Measurements from ENCODE around the gene VENTX.
A peak's percentile ranks its signal among the peaks of the same experiment; 100 is the strongest.
"Not testable (repeated sequence)": the region's sequence is repeated elsewhere in the genome, so short reads cannot be mapped to it uniquely, and the experiment has no call there.

The VENTX gene

DNA sequence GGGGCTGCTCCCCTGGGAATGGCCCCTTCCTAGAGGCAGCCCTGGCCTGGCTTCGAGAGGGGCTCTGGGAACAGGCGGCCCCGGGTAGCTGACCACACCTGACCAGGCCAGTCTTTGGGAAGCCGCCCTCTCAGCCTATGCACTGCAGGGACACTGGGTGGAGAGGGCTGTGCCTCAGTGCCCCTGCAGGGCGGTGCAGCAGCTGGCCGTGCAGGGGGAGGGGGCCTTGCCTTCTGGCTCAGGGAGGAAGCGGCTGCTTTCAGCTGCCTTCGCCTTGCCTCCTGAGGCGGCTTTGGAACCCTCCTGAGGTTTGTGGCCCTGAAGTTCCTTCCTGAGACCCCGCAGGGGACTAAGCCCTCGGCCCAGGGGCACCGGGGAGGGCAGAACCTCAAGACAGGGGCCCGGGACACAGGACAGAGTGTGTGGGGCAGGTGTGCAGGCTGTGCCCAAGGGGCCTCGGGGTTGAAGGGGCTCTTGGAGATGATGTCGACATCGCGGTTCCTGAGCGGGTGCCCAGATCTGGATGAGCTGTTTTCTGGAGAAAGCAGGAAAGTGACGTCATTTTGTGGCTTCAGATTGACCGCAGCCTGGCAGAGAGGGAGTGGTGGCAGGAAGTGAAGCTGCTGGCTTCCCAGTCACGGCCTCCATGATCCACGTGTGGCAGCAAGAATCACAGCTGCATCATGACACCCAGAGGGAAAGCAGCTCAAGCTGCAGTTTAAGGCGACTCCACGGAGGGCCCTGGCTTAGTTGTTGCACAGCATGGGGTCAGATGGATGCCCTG lies 21.4 kb downstream of the VENTX start:
- no peak for DNase-seq

DNA sequence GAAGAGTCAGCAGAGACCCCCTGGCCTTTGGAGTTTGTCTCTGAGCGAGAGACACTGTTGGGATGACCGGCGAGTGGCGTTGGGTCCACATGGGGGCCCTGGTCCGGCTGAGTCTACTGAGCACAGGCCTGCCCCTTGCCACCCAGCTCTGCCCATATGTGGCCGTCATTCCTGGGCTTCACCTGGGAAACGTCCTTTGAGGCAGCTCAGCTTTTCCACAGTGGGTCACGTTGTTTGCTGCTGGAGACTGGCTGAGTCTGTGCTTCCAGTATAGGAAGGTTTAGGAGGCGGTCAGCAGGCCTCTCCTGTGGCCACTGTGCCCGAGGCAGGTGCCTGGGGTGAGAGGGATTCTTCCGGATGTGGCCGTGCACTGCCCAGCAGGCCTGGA lies 21.9 kb downstream of the VENTX start:
- no peak for DNase-seq

DNA sequence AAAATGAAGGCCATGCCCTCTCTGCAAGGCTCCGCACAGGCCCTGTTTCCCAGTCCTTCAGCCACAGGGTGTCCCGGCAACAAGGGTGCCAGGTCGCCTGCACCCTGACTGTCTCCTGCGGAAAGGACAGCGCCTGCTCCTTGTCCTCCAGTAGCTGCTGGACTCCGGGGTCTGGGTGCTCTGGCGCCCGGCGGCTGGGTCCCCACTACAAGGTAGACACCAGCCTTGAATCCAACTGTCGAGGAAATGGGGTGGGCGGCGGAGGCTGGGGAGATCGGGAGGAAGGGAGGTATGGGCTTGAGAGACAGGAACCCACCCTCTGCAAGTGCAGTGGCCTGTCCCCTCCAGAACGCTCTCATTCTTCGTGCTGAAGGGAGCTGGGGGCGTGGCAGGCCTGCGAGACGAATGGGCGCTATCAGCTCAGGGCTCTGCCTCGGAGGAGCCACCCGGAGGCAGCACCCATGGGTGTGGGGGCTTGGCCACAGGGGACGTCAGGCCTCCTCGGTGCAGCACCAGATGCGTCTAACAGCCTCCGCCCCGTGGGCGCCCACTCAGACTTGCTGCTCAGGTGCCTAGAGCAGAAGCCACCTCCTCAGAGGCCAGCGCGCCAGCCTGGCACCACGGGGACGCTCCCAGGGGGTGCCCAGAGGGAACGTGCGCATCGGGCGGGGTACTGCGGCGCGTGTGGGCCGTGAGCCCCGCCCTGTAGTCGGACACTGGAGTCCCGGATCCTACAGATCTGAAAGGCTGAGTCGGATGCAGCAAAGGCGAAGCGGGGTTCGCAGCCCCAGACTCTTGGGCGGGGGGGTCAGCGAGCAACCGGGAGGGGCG lies 23.5 kb downstream of the VENTX start:
- DNase-seq = peak; percentile 21

DNA sequence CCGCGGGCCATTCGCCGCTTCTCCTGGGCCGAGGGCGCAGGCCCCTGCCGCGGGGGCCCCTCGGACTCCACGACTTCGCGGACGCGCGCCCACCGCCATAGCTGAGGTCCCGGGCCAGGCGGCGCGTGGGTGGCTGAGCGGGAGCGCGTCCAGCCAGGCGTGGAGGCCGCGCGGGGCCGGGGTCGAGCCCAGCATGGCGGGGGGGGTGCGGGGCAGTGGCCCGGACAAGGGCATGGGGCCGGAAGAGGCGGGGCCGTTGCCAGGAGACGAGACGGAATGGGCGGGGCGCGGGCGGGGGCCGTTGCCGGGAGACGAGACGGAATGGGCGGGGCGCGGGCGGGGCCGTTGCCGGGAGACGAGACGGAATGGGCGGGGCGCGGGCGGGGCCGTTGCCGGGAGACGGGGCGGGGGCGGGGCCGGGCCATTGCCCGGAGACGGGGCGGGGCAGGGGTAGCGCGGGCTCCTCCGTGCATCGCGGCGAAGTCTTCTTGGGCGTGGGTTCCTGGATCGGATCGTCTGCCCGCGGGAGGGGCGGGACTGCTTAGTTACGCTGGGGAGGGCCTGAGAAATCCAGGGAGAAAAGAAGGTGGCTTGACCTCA lies 24.2 kb downstream of the VENTX start:
- DNase-seq = peak; percentile 79

DNA sequence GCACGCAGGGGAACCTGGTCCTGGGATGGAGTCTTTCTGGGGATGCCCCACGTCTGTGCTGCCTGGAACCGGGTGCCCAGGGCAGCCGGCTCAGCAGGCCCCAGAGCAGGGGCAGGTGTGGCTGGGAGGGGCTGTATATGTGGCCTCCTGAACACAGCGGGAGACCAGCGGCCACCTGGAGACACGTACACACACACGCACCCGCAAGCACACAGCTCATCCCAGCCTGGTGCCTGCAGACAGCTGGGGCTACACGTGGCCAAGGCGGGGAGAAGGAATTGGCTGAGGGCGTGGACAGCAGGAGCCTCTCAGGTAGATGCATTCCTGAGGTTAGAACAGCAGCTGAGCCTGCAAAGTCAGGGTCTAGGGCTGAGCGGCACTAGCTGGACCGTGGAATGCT lies 25.0 kb downstream of the VENTX start:
- peak; percentile 88 for DNase-seq

DNA sequence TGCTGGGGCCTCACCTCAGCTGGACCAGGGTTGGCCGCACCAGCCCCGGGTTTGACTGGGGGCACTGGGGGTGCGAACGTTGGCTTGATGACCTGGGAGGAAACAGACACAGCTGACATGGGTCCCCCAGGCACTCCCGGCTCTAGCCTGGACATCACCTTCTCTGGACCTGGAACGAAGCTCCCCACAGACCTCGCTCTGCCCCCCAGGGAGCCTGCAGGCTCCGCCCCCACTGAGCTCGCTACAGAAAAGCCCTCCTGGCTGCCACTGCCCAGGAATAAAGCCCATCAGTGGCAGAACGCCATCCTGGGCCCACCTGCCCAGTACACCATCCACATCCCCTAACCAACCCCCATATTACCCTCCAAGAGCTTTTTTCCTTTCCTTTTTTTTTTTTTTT lies 26.0 kb downstream of the VENTX start:
- DNase-seq = no peak

DNA sequence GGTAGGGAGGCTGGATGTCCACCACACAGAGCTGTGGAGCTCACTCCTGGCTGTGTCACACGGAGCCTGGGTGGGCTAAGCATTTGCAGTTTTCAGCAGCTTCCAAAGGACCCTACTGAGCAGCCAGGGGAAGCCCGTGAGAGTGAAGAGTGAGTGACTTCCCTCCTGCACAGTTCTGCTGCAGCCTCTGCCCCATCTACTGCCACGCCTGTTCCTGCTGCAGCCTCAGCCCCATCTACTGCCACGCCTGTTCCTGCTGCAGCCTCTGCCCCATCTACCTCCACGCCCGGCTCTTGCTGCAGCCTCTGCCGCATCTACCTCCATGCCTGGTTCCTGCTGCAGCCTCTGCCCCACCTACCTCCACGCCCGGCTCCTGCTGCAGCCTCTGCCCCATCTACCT lies 26.8 kb downstream of the VENTX start:
- DNase-seq = no peak

DNA sequence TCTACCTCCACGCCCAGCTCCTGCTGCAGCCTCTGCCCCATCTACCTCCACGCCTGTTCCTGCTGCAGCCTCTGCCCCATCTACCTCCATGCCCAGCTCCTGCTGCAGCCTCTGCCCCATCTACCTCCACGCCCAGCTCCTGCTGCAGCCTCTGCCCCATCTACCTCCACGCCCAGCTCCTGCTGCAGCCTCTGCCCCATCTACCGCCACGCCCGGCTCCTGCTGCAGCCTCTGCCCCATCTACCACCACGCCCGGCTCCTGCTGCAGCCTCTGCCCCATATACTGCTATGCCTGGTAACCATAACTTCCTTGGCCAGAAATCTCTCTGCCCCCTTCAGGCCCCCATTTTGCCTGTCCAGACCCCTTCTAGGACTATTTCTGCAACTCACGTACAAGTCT lies 27.4 kb downstream of the VENTX start:
- DNase-seq = not testable (repeated sequence)

DNA sequence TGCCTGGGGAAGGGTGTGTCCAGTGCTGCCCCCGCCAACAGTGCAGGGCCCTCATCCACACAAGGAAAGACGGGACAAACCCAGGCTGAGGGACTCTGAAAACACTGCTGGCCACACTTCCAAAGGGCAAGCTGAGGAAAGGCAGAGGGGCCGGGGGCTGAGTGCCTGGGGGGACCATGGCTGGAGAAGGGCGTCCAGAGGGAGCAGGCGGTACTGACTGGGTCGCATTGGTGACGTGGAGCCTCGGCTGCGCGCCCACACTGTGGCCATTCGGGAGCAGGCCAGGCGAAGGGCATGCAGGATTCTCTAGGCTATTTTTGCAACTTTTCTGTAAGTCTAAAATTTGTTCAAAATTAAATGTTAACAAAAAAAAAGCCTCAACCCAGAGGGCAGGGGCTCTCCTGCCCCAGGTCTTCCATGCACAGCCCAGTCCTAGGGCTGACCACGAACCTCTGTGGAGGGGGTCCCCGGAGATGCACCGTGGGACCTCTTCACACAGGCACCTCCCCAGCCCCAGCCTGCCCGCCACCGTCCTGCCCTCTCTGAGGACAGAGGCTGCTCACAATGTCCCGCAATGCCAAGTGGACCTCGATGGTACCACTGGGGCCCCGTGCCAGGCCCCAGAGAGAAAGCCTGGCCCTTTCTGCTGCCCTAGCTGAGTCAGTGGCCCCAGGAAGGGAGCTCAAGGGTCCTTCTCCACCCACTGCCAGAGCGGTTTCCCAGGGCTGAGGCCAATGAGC lies 28.6 kb downstream of the VENTX start:
- DNase-seq = no peak

DNA sequence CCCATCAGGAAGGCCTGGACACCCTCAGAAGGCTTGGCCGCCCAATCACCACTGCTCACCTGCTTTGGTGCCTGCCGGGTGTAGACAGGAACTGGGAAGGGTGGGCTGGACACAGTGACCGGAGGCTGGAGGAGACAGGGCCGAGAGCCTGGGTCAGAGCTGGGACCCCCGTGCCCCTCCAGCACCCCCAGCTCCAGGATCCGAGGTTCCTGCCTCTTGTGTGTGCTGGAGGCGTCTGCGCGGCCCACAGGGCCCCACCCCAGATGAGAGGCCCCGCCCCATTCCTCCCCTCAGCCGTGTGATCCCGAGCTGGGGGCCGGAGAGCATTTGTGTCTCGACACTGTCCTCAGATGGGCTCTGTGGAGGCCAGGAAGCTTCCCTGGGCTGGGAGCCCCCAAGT lies 29.6 kb downstream of the VENTX start:
- no peak for DNase-seq

DNA sequence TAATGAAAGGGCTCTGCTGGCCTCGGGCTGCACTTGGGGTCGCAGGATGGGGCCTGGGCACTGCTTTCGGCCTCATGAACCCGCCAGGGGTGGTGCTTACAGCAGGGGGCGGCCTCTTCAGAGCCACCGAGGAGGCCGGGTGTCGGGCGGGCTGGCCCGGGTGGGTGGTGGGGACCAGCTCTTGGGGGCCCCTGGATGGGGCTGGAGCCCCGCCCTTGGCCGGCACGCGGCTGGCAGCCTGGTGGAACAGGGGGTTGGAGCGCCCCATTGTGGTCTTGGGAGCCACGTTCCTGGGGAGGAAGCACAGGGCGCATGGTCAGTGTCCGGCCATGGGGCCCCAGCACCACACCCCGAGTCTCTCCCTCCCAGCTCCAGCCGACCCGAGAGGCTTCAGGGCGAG lies 30.2 kb downstream of the VENTX start:
- DNase-seq = no peak

DNA sequence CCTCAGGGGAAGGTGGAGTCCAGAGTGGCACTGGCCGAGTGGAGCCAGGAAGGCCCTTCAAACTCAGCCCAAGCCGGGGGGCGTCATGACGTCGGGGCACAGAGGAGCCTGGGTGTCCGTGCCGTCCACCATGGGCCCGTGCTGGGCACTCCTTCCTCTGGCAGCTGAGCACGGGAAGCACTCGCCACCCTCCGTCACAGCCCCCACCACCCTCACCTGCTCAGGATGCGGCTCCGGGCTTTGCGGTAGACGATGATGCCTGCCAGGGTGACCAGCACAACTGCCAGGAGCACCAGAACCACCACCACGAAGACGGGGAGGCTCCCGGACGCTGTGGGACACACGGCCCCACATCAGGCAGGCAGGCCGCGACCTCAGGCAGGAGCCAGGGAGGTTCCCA lies 30.9 kb downstream of the VENTX start:
- DNase-seq = no peak

DNA sequence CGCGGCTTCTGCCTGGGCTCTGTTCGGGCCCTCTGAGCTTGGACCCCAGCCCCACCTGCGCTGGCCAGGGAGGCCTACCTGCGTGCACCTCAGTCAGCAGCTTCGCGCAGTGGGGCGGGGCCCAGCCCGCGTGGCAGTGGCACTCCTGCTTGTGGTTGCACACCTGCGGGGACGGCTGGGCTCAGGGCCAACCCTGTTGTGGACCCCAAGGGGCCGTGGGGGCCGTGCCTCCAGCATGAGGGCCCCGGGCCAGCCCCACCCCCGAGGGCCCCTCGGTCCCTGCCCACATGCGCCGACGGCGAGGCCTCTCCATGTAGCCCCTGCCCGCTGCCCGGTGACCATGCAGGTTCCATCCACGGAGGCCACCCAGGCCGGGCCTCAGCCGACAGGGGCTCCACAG lies 31.7 kb downstream of the VENTX start:
- no peak for DNase-seq

DNA sequence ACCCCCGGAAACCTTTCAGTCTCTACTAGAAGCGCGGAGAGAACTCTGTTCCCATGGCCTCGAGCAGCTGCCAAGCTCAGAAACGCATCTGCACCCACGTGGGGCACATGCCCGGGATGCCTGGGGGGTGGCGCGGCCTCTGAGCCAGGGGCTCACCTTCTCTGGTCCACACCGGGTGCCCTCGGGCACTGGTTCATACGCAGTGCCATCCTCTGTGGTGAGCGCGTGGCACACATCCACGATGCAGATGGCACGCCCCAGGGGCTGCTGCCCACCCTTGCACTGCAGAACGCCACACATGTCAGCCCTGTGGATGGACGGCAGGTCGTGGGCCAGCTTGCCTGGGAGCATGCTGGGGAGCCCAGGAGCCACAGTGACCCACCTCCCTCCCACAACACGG lies 32.5 kb downstream of the VENTX start:
- no peak for DNase-seq

DNA sequence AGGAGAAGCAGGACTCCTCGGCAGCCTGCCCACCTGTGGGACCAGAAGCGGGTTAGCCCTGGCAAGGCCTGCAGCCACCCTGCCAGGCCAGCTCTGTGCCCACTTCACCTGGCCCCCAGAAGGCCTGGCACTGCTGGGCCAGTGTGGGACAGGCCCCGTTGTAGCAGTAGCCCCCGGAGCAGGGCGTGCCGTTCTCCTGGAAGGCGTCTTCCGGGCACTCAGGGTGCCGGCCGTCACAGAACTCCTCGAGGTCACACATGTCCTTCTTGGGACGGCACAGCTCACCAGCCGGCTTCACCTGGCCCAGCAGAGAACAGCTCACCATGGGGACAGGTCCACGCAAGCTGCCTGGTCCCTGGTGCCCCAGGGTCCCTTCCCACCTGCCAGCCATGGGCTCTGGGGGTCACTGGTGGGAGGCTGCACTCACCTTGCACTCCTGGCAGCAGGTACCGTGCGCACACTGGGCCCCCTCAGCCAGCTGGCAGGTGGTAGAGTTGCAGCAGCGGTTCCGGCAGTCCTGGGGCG lies 33.2 kb downstream of the VENTX start:
- DNase-seq = no peak

DNA sequence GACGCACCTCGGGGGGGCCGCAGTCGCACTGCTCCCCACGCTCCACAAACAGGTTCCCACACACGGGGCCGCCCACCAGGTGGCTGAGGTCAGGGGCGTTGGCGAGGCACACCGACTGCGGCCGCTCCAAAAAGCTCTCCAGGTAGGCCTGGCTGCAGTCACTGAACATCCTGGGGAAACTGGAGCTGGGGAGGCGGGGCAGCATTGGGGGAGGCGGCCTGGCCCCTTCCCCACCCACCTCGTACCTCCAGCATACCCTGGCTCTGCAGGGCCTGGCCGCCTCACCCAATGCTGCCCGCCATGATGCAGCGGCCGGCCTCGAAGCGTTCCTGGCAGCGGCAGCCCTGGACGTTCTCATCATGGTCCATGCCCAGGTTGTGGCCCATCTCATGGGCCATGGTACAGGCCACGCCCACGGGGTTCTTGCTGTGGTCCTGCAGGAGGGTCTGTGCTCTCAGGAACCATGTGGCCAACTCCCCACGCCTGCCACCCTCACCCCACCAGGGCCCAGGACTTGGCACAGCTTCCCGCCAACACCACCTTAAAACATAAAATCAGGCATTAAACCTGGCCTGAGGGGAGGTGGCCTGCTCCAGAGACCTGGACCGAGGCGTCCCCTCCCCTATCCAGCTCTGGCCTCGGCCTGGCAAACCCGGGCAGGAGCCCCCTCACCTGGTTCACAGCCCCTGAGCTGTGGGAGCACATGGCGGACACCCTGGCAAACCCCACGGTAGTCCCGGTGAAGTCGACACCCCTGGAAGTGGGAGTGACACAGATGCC lies 34.1 kb downstream of the VENTX start:
- no peak for DNase-seq

DNA sequence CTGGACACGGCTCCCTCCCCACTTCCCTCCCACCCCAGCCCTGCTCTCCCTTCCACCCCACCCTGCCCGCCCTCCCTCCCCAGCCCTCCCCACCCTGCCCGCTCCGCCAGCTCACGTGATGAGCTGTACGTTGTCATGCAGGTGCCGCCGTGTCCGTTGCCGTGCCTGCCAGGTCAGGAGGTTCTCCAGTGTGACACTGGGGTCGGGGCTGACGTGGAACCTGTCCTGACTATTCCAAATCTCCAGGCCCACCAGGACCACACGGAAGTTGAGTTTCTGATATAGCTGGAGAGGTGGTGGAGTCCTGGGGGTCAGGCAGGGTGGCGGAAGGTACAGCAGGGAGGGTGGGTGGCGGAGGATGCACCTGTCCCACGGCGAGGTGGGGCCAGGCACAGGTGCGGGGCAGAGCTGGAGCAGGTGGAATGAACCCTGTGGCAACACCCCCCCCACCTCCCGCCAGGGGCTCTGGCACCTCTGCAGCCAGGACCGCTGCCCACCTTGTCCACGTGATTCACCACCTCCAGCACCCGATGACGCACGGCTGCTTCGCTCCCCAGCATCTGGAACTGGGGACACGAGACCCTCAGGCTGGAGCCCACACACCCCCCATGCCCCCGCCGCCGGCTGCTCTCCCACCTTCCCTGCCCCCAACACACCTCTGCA lies 34.8 kb downstream of the VENTX start:
- no peak for DNase-seq

DNA sequence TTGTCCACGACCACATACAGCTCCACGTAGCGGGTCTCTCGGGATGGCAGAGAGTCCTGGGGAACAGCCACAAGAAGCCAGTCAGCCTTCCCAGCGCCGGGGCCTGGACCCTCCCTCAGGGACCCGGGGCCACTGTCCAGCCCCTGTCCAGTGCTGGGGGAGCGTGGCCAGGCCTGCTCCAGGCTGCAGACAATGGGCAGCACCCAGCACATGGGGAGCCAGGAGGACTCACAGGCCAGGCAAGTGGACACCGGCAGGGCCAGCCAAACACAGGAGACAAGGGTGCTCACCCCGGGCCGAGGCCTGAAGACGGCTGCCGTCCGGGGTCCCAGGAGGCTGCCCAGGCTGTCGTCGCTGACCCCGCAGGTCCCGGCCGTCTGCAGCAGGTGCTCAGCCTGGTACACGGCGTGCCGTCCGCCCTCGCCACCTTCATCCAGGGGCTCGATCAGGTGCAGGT lies 35.3 kb downstream of the VENTX start:
- no peak for DNase-seq

DNA sequence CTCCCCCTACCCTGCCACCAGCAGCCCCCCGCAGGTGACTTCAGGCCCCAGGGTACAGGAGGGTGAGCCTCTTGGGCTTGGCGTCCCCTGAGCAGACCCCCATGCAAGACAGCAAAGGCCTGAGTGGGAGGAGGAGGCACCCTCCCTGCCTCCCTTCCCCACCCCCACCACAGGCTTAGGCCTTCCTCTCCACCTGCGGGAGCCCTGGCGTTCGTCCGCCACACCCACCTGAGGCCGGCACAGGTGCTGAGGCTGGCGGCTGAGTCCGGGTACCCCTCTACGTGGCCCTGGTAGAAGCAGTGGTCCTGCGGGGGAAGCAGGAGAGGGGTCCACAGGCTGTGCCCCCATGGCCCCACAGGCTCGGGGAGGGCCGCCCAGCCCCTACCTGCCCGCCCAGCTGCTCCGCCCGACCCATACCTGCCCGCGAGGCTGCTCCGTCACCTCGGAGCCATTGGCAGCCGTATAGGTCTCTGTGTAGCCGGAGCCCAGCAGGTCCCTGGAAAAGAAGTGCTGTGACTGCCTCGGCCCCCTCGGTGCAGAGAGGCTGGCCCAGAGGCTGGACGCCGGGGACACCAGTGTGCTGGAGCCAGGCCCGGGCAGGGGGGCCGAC lies 36.0 kb downstream of the VENTX start:
- no peak for DNase-seq

DNA sequence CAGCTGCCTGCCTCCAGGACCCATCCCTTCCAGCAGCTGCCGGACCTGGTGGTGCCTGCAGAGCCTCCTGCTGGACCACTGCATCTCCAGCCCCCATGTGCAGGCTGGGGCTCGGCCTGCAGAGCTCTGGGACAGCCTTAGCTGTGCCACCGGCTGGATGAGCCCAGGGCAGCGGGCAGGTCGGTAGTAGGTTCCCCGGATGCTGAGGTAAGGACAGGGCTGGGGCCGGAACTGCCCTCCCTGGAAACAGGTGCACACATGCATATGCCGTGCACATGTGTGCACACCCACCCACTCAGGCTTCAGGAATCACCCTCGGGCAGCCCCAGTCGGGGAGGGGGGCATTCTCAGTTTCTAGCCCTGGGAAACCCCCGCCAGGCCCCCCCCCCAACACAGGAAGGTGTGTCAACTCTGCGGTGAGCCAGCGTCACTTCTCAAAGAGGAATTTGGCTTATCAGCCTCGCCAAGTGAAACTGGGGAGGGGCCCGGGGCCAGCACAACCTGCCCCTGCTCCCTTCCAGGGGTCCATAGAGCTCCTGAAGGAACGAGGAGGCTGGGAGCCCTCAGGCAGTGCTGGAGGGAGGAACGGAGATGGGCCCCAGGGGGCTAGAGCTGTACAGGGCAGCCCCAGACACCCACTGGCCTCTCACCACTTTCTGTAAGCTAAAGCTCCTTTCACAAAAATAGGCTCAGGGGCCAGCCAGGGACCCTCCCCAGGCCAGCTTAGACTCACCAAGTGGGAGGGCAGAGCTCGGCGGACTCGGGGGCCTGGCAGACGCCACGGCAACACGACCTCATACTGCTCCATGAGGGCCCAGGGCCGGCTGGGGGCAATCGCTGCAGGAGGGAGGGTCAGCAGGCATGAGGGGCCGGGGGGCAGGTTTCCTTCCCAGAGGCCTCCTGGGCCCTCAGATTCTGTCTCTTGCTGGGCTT lies 37.4 kb downstream of the VENTX start:
- DNase-seq = no peak

Data from NCI-H510A (cell line).